Vagina (tissue), 2 donors: ENCODE measurements around the gene ANGEL1. TPM values are rescaled to one million over a fixed set of nuclear protein-coding genes. Genes with fewer than 3 reads are reported as not detected.

Source experiments
- DNase-seq, 2 donors: peaks; one replicate each; pipeline ENCODE4 v3.0.0-alpha.2; 2017; ENCODE audit errors: extremely low spot score in 2 of 2
- H3K27ac ChIP-seq: fragments of 200-600 bp; sonication (generic); one replicate; pipeline ENCODE4 v1.5.1; 2019
- H3K27me3 ChIP-seq: fragments of 200-600 bp; sonication (generic); one replicate; pipeline ENCODE4 v1.5.1; 2019
- H3K36me3 ChIP-seq, 2 donors: fragments of 200-600 bp; sonication (generic); one replicate each; pipeline ENCODE4 v1.5.1; 2017 to 2019
- H3K4me1 ChIP-seq: fragments of 200-600 bp; sonication (generic); one replicate; pipeline ENCODE4 v1.5.1; 2019
- H3K4me3 ChIP-seq, 2 donors: fragments of 200-600 bp; sonication (generic); 1 replicate in 1 of 2; 2 replicates in 1 of 2; pipeline ENCODE4 v1.5.1; 2016 to 2019
- H3K9me3 ChIP-seq: fragments of 200-600 bp; sonication (generic); one replicate; pipeline ENCODE4 v1.5.1; 2019
- POLR2A ChIP-seq, 2 donors: fragments of 450-650 bp; IDR thresholded peaks; one replicate each; pipeline ENCODE4 v1.6.1; 2017; ENCODE audit warnings: antibody characterized with exemption in 2 of 2, mild to moderate bottlenecking in 2 of 2, moderate library complexity in 2 of 2
- POLR2AphosphoS5 ChIP-seq, 2 donors: sonication (generic); formaldehyde crosslinking; IDR thresholded peaks; one replicate each; pipeline ENCODE4 v1.9.0; 2017; ENCODE audit warnings: antibody characterized with exemption in 2 of 2, mild to moderate bottlenecking in 2 of 2, low read depth in 1 of 2; ENCODE audit not compliant: insufficient read depth in 1 of 2
- intact Hi-C: fragments of 100-400 bp; cut with DNase I; formaldehyde crosslinking; loops from one replicate; pipeline ENCODE4 v1.15.1; 2023
- total RNA-seq: library from RNA; depleted of rRNA; stranded (reverse); fragments of >200 nt; gene quantifications from one replicate; pipeline ENCODE4 v1.2.3, GENCODE V29; 2016
- TF ChIP-seq, protein P1 (sequence below), 3 experiments: fragments of 450-650 bp in 2 of 3; fragments of 200-600 bp in 1 of 3; sonication (generic) in 1 of 3; IDR thresholded peaks; one replicate each; pipeline ENCODE4 v1.5.1; 2017 to 2019; ENCODE audit warnings: antibody characterized with exemption in 3 of 3, mild to moderate bottlenecking in 2 of 3, moderate library complexity in 2 of 3

The ANGEL1 gene
- total RNA-seq, 1 donor from 2014 or later: 13.0 TPM

DNA sequence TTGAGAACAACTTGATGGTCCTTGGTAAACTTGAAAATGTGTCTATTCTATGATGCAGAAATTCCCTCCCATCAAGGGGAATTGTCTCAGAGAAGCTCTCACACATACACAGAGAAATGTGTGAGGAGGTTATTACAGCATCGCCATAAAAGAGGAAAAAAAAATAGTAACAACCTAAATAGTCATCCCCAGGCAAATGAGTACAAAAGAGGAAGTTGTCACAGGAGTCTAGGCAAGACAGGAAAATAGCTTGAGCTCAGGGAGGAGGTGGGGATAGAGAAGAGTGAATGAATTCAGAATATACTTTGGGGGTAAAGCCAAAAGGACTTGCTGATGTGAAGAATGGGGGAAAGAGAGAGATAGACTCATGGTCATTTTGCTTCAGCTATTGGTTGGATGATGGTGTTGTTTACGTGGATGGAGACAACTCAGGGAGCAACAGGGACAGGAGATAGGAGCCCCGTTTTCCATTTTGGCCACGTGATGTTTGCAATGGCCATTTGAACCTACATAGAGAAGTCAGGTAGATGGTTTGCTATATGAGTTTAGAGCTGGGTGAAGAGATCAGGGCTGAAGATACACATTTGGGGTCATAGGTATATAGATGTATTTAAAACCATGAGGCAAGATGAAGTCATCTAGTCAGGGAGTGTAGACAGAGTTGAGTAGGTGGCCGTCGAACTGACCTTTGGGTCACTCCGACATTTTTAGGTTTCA lies 33.8 kb upstream of the ANGEL1 start:
- Histone ChIP-seq H3K27ac (no peak overlapping the region), H3K27me3 (no peaks in the 10 kb centered on the region), H3K4me3 (no peak overlapping the region), H3K4me1 (no peaks in the 10 kb centered on the region), H3K9me3 (no peaks in the 10 kb centered on the region), H3K36me3 (no peaks in the 10 kb centered on the region)
- intact Hi-C loops: no loop called here
- DNase-seq: no peak
- TF ChIP-seq POLR2A (IDR thresholded peaks at IDR 0.05) (no peak), POLR2AphosphoS5 (IDR thresholded peaks at IDR 0.05; ENCODE audit: insufficient read depth in 1 of 2, low read depth in 1 of 2) (no peak)
- TF ChIP-seq, protein P1, sequence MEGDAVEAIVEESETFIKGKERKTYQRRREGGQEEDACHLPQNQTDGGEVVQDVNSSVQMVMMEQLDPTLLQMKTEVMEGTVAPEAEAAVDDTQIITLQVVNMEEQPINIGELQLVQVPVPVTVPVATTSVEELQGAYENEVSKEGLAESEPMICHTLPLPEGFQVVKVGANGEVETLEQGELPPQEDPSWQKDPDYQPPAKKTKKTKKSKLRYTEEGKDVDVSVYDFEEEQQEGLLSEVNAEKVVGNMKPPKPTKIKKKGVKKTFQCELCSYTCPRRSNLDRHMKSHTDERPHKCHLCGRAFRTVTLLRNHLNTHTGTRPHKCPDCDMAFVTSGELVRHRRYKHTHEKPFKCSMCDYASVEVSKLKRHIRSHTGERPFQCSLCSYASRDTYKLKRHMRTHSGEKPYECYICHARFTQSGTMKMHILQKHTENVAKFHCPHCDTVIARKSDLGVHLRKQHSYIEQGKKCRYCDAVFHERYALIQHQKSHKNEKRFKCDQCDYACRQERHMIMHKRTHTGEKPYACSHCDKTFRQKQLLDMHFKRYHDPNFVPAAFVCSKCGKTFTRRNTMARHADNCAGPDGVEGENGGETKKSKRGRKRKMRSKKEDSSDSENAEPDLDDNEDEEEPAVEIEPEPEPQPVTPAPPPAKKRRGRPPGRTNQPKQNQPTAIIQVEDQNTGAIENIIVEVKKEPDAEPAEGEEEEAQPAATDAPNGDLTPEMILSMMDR (IDR thresholded peaks at IDR 0.05): no peak

DNA sequence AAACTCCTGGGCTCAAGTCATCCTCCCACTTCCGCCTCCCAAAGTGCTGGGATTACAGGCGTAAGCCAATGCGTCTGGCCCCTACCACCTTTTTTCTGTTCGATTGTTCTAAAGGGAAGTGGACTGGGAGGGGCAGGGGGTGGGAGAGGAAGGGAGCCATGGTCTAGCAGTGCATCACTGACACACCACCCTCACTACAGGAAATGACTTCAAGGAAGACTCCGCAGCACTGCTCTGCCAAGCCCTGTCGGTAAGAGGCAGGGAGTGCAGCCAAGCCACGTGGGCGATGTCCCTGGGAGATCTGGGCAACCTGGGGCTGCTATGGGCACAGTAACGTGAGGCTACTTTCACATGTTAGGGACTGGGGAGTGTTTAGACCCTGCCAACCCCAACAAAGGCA lies 31.5 kb upstream of the ANGEL1 start:
- Histone ChIP-seq H3K27ac (peak overlapping the region; percentile 2), H3K4me1 (no peaks in the 10 kb centered on the region), H3K36me3 (no peaks in the 10 kb centered on the region), H3K27me3 (no peaks in the 10 kb centered on the region), H3K9me3 (no peaks in the 10 kb centered on the region), H3K4me3 (no peak overlapping the region)
- no peak for DNase-seq
- intact Hi-C loops: no loop called here
- TF ChIP-seq POLR2AphosphoS5 (IDR thresholded peaks at IDR 0.05; ENCODE audit: insufficient read depth in 1 of 2, low read depth in 1 of 2): peak; percentile 46 to 68
- TF ChIP-seq, protein P1 (IDR thresholded peaks at IDR 0.05): no peak

DNA sequence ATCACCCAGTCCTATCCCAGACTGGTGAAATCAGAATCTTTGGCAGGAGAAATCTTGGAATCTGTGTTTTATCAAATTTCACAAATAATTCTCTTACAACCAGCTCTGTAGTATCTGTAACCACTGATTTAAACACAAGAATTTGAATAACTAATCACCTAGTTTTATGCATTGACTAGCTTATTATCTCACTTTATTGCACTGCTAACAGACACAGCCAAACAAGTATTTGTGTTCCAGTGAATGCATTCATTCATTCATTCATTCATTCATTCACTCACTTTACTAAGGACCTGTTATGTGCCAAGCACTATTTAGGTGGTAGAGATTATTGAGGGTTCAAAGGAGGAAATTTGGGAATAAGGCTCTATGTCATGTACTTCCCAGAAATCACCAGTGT lies 29.7 kb upstream of the ANGEL1 start:
- H3K27ac ChIP-seq: no peak overlapping the region
- H3K4me3 ChIP-seq: no peak overlapping the region
- no peak for DNase-seq
- no peaks in the 10 kb centered on the region for H3K36me3 ChIP-seq
- no peaks in the 10 kb centered on the region for H3K9me3 ChIP-seq
- TF ChIP-seq, protein P1 (IDR thresholded peaks at IDR 0.05): no peak
- TF ChIP-seq POLR2A (IDR thresholded peaks at IDR 0.05) (no peak), POLR2AphosphoS5 (IDR thresholded peaks at IDR 0.05; ENCODE audit: insufficient read depth in 1 of 2, low read depth in 1 of 2) (no peak)
- intact Hi-C loops: no loop called here
- H3K27me3 ChIP-seq: no peaks in the 10 kb centered on the region
- H3K4me1 ChIP-seq: no peaks in the 10 kb centered on the region

DNA sequence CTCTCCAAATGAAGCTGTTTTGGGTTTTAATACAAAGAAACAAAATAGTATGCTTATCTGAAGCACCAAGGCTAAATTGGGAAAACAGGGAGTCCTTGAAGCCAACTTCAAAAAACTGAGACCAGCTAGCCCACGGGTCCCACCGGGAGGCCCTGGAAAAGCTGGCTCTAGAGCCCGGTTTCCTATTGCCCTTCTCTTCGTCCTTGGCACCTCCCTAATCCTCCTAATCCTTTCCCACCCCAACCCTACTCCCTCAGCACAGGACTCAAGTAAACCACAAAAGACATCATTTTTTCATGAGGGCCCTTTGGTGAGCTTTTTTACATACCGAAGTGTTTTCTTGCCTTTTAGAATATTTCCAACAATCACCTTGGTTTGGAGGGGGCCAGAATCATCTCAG lies 24.8 kb upstream of the ANGEL1 start:
- DNase-seq: no peak
- Histone ChIP-seq H3K4me1 (no peaks in the 10 kb centered on the region), H3K4me3 (no peak overlapping the region), H3K9me3 (no peaks in the 10 kb centered on the region), H3K27ac (no peak overlapping the region), H3K27me3 (no peaks in the 10 kb centered on the region), H3K36me3 (no peaks in the 10 kb centered on the region)
- intact Hi-C loops: no loop called here
- TF ChIP-seq, protein P1 (IDR thresholded peaks at IDR 0.05): no peak
- TF ChIP-seq POLR2A (IDR thresholded peaks at IDR 0.05): no peak
- TF ChIP-seq POLR2AphosphoS5 (IDR thresholded peaks at IDR 0.05; ENCODE audit: insufficient read depth in 1 of 2, low read depth in 1 of 2): no peak

DNA sequence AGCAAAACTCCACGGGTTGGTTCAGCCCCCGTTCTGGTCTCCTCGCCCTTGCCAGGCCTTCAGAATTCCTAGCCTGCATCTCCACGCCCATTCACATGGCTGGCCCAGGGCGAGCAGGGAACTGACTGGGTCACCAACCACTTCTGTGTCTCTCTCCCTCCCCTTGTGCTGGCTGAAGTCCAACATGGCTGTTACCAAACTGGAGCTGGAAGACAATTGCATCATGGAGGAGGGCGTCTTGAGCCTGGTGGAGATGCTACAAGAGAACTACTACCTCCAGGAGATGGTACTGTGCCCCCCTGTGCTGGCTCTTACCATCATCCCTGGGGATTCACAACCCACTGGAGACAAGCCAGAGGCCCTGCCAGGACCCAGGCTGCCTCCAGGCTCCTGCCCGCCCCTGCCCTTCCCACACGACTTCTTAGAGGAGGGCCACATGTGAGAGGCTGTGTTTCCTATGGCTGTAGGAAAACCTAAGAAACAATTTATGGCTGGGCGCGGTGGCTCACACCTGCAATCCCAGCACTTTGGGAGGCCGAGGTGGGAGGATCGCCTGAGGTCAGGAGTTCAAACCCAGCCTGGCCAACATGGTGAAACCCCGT lies 23.4 kb upstream of the ANGEL1 start:
- H3K27me3 ChIP-seq: no peaks in the 10 kb centered on the region
- intact Hi-C loops: no loop called here
- no peak overlapping the region for H3K27ac ChIP-seq
- no peak for TF ChIP-seq POLR2AphosphoS5 (IDR thresholded peaks at IDR 0.05; ENCODE audit: insufficient read depth in 1 of 2, low read depth in 1 of 2)
- TF ChIP-seq, protein P1 (IDR thresholded peaks at IDR 0.05): no peak
- TF ChIP-seq POLR2A (IDR thresholded peaks at IDR 0.05): no peak
- no peaks in the 10 kb centered on the region for H3K4me1 ChIP-seq
- H3K36me3 ChIP-seq: no peaks in the 10 kb centered on the region
- H3K4me3 ChIP-seq: no peak overlapping the region
- peak in 1 of 2 donors; percentile 52 for DNase-seq
- H3K9me3 ChIP-seq: no peaks in the 10 kb centered on the region
